ENCODE results near the gene ENAH.
"Not testable (repeated sequence)": the region's sequence is repeated elsewhere in the genome, so short reads cannot be mapped to it uniquely, and the experiment has no call there.

Gene ENAH

DNA sequence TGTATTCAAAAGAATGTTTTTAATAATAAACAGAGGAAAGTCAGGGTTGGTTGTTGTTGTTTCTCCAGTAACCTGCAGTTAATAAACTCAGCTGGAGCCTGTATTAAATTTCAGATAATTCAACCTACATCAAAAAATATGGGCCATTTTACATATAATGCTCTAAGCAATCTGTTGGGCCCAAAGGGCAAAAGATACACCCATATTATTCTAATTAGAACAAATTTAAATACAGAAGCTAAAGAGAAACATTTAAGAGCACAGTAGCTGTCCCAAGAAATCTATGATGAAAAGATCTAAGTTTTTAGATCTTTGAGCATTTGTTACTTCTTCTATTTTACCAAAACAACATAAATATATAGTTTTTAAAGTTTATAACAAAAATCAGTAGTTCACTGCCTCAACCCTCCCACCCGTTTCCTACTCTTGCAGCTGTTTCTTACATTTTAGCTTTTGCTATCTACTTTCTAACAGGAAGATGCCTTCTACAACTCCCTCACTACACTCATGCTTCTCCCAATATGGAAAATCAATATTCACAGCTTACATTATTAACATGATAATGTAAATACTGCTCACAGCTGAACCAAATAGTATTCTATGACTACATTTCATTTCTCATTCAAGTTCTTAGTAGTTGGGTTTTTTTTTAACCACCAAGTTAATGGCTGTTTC lies 130.2 kb downstream of the ENAH start:
- DNase-seq = no peak

DNA sequence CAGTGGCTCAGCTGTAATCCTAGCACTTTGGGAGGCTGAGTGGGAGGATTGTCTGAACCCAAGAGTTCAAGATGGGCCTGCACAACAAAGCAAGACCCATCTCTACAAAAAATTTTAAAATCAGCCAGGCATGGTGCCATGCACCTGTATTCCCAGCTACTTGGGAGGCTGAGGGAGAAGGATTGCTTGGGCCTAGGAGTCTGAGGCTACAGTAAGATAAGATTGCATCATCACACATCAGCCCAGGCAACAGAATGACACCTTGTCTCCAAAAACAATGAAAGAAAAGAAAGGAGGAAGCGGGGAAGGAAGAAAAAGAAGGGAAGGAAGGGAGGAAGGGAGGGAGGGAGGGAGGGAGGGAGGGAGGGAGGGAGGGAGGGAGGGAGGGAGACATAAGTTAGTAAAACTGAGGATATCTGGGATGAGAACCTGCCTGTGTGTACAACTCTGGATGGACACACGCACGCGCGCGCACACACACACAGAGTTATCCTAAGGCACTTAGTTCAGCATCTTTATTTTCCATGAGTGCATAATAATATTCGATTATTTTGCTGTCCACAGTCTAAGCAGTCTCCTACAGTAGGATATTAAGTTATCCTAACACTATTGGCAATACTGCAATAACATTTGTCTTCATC lies 132.2 kb downstream of the ENAH start:
- DNase-seq = no peak

DNA sequence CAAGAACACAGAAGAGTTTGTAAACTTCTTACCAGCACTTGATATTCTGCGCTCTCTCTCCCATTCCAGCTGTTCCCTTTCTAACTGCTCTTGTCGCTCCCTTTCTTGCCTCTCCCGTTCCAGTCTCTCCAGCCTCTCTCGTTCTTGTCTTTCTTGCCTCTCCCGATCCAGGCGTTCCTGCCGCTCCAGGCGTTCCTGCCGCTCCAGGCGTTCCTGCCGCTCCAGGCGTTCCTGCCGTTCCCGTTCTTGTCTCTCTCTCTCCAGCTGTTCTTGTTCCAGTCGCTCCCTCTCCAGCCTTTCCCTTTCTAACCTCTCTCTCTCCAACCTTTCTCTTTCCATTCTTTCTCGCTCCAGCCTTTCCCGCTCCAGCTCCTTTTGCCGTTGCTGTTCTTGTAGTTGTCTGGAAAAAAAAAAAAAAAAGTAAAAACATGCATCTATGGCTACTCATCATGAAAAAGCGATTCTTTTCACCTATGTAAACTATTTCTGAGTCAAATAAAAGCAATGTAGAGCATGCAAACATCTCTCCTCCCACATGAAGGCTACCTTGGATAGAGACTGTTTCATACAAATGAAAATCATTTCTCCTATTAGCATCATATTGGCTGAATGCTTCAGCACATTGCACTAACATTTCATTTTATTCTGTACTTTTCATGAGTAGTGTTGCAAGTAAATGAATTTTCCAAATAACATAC lies 133.6 kb downstream of the ENAH start:
- no peak for DNase-seq

DNA sequence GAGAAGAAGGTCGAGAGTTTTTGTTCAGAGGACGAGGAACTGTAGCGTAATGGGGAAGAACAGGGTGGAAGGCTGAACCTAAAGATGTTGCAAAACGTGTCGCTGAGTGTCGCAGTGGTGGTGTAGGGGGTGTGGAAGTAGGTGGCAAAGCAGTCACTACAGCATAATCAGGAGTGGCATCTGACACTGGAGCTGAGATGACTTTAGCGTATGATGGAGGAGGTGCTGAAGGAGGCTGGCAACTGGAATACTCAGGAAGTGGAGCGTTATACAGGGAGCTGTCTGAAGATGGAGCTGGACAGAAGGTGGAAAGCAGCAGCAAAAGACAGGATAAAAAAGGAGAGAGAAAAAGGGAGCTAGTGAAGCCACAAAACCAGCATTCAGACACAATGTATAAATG lies 135.2 kb downstream of the ENAH start:
- DNase-seq = no peak

DNA sequence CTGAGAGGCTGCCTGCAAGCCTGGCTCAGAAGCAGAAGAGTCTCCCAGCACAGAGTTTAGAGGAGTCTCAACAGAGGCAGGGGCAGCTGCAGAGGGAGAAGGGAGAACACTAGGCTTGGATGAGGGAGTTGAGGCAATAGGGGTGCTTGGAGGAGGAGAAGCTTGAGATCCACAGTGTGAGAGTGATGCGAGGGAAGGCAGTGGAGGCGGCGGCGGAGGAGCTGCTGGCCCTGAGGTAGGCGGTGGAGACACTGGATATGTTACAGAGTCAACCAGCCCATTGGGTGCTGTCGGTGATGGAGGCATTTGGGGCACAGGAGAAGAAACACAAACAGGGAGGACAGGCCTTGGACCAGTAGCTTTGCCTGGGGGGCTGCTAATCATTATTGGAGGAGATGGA lies 135.7 kb downstream of the ENAH start:
- DNase-seq = no peak

DNA sequence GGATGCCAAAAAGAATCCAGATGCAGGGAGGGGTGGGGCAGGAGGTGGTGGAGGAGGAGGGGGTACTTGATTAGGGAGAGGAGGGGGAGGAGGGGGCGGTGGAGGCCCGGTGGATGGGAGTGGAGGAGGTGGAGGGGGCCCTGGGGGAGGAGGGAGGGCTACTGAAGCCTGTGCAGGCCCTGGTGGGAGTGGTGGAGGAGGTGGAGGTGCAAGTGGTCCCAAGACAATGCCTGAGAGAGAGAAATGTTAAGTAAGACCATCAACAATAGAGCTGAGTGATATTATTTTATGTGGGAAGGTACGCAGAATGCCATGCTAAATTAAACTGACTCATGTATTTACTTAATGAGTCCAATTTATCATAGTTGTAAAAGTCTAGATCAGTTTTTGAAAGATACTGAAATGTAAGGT lies 138.2 kb downstream of the ENAH start:
- no peak for DNase-seq

DNA sequence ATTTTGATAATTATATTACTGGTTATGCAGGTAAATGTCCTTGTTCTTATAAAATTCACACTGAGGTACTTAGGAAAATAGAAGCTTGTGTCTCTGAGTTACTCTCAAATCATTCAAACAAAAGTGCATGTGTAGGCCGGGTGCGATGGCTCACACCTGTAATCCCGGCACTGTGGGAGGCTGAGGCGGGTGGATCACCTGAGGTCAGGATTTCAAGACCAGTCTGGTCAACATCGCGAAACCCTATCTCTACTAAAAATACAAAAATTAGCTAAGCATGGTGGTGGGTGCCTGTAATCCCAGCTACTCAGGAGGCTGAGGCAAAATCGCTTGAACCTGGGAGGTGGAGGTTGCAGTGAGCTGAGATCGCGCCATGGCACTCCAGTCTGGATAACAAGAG lies 139.3 kb downstream of the ENAH start:
- DNase-seq = not testable (repeated sequence)

DNA sequence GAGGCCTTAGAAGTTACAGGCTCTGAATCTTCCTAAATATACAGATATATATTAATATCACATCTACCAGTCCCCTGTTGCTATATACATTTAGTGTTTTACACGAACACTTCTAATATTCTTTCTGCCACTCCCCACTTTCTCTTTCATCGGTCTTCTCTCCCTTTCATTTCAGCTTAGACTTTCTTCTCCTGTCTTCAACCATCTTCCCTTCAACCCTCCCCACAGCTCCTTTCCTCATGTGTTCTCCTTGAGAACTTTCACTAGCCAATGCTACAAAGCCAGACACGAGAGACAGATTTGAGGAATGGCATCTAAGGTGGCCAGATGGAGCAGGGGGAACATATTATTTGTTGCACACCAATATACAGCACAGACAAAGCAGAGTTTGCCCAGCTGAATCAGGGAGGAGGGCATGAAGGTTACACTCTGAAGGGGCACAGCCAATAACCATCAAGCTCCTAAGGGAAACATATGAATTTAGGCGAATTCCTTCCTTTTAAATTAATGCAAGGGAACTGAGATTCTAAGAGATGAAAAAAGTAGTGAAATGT lies 141.0 kb downstream of the ENAH start:
- DNase-seq = no peak

DNA sequence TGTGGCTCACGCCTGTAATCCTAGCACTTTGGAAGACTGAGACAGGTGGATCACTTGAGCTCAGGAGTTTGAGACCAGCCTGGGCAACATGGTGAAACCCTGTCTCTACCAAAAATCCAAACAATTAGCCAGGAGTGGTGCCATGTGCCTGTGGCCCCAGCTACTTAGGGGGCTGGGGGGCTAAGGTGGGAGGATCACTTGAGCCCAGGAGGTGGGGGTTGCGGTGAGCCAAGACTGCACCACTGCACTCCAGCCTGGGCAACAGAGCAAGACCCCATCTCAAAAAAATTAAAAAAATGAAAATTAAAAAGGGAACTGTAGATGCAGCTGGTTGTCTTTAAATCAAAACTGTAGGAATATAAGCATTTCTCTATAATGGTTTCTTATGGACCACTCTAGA lies 142.2 kb downstream of the ENAH start:
- DNase-seq = not testable (repeated sequence)

DNA sequence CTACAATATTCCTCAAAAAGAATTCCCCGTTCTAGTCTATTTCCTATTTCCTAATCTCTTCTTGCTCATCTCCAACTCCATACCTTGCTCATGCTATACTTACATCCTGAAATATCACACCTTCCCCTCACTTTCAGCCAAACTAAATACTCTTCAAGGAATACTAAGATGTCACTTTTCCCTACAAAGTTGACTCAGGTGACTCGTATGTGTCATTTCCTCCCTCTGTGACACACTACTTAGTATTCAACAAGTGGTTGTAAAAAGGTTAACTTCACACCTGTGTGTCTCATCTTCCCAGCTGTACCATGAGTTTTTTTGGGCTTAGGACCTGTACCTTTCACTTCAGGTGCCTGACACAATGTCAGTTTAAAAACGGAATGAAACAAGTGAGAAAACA lies 143.2 kb downstream of the ENAH start:
- DNase-seq = peak; percentile 12

DNA sequence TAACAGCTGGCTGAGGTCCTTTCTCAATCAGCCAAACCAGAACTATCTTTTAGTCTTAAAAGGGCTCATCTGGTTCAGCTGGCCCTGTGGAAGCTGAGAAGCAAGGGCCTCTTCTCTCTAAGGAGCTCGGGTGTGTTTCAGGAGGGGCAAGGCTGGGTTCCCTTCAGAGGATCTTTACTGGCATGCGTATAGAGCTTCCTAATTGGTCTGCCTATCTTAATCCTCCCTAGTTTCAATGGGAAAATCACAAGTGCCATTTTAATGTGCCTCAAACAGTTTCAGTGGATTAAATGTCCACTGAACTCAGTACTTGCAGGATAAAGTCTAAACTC lies 143.6 kb downstream of the ENAH start:
- DNase-seq = no peak

DNA sequence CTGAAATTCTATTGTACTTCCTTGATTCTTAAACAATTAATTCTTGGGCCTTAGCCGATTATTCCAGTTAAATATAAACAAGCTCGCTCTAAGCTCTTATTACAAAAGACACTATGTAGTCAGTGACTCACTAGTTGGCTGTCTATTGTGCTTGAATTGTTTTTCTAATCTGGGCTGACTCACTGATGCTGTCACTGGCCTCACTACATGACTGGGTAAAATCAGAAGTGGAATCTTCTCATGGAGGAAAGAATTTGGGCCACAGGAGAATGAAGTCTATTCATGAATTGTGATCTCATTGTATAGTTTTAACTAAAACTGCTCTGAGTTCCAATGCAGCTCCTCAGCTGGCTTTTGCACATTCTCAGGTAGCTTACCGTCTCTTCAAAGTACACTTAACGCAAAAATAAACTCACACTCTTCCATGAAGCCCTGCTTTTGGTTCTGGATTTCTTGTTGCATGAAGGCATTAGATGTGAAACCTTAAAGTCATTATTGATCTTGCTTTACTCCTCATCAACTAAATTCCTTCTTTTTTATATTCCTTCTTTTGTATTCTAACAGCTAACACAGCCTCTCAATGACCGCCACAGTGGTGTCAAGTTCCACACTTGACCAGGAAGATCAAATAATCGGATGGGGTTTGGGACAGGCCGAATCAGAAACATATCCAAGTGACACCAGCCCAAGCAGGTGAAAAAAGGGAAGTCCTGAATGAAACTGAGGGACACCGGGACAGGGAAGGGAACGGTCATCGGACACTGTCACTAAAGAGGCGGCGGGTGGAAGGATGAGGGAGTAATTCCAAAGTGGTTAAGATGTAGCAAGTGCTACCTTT lies 144.2 kb downstream of the ENAH start:
- peak; percentile 79 for DNase-seq

DNA sequence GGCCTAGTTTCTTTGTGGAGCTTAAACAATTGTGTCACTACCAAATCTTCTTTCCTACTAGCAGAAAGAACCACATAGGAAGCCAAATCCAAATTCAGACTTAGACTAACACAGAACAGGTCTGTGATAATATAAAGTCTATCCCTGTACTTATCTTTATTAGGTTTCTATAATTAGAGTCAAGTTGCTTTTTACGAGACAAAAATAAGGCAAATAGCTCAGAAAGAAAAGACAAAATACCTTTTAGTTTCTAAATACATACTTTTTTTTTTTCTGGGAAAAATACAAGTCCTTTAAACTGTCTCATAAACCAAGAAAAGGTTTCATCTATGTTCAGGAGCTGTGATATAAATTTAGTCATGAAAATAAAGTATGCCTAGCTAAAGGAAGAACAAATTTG lies 146.2 kb downstream of the ENAH start:
- DNase-seq = no peak

DNA sequence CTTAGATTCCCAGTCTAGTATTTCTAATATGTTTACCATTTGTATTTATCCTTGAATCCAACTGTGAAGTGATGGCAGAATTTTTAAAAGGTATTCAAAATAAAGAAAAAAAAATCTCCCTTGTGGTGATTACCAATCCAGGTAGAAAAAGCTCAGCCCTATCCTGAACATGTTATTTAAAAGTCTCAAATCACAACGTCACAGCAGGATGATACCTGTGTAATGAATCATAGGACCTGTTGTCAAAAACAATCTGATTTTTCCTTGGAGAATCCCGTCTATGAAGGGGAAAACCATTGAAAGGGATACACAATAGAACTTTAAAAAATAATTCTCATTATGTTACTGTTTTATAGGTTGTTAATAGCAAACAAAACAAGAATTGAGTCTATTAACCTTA lies 148.1 kb downstream of the ENAH start:
- DNase-seq = no peak

DNA sequence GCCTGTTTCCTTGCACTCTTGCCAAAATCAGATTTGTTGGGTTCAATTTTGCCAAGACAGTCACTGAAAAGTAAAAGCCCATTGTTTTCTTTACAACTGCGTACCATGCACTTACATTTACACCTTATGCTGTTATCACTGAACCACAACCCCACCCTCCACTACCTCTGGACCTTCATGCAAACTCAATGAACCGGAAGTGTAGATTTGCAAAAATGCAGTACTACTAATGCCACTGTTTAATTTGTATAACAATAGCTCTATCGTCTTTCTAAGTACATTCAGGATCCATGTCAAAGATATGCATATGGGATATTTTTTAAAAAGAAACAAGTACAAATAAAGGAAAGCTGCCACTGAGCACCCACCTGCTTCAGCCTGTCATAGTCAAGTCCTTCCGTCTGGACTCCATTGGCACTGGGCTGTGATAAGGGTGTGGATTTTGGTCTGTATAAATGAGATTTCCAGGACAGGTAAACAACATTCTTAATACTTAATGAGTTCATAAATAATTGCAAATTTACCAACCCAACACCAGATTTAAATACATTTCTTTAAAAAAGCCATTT lies 152.2 kb downstream of the ENAH start:
- peak; percentile 43 for DNase-seq

DNA sequence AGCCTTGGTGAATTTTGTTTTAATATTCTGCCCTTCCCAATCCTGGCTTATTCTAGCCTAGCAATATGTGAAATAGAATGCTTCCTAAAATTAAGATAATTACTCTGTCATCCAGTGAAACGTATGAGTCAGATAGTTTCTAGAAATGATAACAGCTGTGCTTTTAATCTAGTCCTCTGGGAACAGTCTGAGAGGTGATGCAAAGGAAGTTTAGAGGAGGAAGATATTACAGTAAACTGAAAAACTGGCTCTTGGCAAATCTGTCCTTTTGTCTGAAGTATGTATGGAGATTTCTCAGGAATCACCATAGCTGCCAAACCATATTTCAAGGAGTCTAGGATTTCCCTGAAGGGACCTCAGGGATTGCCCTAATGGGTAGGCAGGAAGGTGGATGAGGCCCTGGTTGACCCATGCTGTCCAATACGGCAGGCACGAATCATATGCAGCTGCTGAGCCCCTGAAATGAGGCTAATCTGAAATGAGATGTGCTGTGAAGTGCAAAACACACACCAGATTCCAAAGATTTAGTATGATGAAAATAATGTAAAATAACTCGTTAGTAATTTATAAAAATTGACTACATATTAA lies 154.3 kb downstream of the ENAH start:
- DNase-seq = peak; percentile 69

DNA sequence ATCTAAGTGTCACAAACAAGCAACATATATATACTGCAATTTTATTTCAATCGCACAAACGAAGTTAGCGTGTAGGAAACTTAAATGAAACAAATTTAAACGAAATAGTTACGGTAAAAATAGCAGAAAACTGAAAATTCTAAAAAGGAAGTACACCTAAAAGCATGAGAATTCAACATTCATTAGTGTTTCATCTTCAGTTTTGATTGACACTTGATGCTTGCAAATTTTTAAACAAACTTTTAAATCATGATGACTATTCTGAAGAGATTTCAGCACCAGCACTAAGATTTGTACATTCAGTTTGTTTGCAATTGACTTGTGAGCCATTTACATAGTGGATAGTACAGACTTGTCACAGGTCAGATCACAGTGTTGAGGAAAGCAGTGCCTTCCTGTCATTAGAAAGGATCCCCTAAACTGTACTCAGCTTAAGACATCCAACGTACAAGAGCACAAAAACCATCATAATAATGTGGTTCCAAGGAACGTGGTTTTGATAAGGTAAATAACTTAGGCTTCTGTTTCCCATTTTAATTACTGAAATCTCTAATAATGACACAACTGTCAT lies 158.0 kb downstream of the ENAH start:
- DNase-seq = no peak

DNA sequence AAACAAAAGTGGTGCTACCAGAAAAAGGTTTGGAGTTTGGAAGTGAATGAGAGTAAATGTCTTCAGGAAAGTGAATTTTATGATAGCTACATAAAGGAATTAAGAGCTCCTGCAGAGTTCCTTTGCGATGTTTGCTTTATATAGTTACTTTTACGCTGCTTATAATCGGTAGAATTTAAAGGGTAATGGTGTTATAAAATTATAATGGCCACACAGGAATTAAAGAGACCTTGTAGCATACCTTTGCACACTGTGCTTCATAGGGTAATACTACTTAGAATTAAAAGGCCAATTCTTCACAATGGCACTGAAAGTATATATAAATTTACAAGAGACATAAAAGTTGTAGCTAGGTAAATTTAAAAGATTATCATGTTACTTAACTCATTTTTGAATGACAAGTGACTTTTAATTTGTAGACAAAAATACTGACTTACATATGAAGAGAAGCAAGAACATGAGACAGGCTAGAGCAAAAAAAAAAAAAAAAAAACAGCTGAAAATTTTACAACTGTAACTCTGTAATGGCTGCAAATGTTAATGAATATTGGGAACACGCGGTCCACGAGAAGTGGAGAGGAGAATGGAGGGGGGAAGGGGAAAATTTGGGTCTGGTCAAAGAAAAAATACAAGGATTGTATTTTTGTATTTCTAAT lies 159.2 kb downstream of the ENAH start:
- DNase-seq = no peak

DNA sequence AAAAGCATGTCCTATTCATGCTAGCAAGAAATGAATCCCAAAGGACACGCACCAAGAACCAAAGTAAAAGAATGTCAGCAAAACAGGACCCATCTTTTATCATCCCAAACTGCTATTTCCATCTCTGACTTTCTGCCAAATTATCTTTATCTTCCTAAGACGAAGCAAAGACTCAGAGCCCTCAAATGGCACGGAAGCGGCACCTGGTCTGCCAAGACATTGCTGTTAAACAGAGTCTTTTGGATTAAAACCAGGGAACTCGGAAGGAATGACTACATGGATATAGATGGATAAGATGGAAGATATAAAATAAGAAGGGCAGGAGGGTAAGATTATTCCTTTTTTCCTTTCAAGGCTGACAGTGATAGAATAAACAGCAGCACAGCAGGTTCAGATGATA lies 164.2 kb downstream of the ENAH start:
- DNase-seq = no peak

DNA sequence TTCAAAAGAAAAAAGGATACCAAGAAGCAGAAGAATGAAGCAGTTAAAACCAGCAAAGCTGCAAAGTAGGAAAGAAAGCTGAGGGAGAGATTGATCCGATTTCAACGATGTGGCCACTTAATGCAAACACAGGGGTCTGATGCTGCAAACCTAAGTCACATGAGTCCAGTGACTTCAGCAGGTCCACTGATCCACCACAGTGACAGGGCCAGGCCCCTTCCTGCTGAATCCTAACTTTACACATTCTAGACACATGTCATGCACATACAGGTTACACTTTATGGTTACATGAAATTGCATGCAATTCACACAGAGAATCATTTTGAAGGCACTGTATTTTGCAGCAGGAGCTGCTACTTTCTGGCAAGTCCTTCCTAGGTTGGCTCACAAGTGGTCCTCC lies 166.1 kb downstream of the ENAH start:
- DNase-seq = no peak

DNA sequence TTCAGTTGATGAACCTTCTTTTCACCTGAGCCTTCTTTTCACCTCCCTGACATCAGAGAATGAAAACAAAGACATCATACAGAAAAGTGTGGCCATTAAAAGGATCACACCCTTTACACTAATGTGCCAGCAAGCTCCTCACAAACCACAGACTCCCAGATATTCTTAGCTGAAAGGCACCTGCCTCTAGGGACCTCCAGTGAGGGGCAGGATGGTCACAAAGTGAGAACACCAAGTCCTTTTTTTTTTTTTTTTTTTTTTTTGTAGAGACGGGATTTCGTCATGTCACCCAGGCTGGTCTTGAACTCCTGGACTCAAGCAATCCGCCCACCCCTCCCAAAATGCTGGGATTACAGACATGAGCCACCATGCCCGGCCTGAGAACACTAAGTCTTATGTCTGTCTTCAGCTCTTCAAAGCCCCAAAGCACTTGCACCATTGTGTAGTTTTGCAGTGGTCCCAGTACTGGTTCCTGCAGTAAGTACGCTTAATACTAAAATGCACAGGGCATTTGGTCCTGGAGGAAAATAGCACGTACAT lies 166.9 kb downstream of the ENAH start:
- DNase-seq = no peak
